LNCAP (cell line): Measurements from ENCODE around the gene DCX.

Experiments
- TF ChIP-seq, protein P1 (sequence below): fragments of 450-650 bp; IDR thresholded peaks from 2 replicates; pipeline ENCODE4 v1.5.1; 2017; ENCODE audit warnings: mild to moderate bottlenecking

The DCX gene

DNA sequence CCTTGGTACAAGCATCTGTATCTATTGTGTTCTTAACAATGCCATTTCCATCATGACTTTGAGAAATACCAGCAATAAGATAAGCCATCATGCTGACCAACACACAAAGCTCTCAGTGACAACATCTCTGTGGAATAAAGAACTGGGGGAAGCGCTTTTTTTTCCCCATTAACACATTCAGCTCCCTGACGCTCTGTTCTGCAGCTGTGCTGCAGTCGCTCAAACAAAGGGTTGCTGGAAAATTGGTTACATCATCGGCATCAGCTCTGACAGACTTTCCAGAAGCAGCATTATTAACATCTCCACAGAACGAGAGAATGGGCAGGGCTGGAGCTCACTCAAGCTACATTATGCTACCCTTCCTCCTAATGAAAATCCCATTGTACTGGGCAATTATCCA, 39.9 kb downstream of the DCX start:
- TF ChIP-seq, protein P1, sequence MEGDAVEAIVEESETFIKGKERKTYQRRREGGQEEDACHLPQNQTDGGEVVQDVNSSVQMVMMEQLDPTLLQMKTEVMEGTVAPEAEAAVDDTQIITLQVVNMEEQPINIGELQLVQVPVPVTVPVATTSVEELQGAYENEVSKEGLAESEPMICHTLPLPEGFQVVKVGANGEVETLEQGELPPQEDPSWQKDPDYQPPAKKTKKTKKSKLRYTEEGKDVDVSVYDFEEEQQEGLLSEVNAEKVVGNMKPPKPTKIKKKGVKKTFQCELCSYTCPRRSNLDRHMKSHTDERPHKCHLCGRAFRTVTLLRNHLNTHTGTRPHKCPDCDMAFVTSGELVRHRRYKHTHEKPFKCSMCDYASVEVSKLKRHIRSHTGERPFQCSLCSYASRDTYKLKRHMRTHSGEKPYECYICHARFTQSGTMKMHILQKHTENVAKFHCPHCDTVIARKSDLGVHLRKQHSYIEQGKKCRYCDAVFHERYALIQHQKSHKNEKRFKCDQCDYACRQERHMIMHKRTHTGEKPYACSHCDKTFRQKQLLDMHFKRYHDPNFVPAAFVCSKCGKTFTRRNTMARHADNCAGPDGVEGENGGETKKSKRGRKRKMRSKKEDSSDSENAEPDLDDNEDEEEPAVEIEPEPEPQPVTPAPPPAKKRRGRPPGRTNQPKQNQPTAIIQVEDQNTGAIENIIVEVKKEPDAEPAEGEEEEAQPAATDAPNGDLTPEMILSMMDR: no peak

DNA sequence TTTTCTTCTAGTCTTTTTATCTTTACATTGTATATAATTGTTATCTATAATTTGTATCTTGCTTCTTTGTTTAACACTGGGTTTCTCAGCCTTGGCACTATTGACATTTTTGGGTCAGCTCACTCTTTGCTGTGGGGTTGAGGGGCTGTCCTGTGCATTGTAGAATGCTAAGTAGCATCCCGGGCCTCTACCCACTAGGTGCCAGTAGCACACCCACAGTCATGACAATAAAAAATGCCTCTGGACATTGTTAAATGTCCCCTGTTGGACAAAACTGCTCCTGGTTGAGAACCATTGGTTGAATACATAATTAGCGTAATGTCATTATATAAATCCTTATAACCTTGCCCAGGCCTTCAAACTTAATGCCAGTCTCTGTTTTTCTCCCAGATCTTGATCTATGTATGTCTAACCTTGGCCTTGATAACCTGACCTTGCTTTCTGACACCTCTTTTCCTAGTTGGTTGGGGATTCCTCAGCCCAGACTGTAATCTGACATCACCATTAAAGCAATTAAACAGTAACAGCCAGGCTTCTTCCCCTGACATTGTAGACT, 46.1 kb downstream of the DCX start:
- TF ChIP-seq, protein P1: no peak

DNA sequence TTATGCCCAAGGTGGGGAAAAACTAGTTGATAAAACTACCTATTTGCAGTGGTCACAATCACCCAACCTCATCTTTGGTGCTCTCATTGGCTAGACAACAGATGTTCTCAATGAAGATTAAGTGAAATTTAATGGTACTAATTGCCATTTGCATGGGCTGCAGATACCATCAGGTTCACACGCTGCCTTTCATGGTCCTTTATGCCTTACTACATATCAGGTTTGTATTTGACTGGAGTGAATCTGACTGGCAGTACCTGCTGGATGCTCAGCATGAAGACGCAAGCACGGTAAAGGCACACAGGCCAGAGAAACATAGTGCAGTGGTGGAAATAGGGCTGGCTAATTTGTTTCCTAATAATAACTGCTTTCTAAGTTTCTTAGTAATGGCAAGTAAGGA, 48.3 kb downstream of the DCX start:
- TF ChIP-seq, protein P1: no peak

DNA sequence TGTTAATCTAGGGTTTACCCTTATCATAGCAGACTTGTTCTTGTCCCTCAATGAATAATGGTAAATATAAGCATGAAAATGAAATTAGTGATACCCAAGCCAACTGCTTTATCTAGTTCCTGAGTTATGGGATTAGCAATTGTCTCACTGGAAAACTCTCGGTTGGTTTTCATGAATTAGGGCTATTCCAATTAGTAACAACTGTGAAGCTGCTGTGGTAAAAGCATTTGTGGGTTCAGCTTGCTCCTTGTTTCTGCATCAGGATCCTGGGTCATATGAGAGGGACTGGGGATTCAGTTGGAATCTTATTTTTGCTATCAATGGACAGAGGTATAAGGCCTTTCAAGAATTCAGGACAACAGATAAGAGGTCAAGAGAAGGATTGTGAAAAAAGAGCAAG, 50.2 kb downstream of the DCX start:
- TF ChIP-seq, protein P1: no peak

DNA sequence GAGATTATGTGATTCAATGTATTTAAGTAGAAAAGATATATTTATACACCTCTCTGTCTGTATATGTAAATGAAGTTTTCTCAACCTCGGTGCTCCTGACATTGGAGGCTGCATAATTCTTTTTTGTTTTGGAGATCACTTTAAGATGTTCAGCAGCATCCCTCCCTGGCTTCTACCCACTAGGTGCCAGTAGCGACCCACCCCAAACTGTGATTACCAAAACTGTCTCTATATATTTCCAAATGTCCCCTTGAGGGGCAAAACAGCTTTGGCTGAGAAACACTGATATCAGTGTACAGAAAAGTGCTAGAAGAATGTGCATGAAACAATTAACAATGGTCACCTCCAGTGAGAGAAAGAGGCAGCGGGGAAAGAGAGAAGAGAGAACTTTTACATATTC, 51.2 kb downstream of the DCX start:
- TF ChIP-seq, protein P1: no peak

DNA sequence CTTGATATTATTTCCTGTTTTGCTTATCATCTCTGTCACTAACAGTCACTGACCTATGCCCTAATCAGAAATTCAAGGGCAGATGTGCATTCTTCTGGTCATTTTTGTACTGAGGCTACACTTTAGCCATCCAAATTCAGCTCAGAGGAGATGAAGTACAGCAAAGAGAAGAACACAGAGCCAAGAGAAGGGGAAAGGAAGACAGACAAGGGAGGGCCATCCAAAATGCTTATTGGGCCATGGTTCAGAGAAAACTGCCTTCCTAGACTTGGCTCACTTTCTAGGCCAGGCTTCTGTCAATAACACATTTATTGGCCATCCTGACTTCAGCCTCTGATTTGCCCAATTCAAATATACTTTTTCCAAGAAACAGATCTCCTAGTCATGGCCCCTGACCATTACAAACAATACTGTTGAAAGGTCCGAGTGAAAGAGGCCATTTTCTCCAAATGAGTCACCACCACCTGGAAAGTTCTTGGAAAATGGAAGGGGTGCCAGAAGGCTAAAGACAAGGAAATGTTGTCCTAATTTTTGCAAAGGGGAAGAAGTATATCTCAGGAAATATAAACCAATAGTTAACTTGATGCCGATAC, 56.4 kb downstream of the DCX start:
- TF ChIP-seq, protein P1: no peak

DNA sequence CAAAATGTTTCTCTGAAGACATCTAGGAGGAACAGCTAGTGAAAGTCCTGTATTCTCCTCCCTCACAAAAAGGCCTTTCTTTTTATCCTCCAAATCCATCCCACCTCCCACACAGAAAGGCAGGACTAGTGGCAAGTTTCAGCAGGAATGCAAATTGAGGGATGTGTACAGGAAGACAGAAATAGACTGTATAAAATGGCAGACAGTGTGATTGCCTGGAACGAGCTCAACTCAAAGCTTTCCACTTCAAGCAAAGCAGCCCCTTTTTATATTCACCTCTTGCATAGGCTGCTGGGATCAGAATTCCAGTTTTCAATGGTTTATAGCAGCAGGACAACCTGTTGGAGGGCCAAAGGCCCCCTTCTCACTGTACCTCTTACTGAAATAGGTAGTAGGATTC, 57.5 kb downstream of the DCX start:
- TF ChIP-seq, protein P1: no peak

DNA sequence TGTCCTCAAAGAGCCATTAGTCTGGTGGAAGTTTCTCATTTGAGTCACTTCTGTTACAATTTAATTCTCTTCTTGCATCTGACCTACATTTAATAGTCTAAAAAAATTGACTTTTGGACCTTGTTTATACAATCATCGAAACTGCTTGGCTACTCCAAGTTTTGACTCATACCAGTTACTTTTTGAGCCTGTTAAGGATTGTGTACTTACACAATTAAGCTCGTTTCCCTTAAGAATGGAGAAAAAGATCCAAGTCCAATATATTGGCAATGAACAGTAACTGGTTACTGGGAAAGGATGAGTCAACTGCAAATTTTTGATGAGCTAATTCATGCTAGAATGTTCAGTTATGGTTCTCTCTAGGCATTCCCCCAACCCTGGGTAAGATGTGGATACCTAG, 58.2 kb downstream of the DCX start:
- TF ChIP-seq, protein P1: no peak
